Stomach (tissue), 4 donors: ENCODE measurements around the gene LAMB4.

Source experiments
- EP300 ChIP-seq: sonication (generic); formaldehyde crosslinking; IDR thresholded peaks from one replicate; pipeline ENCODE4 v1.6.1; 2017; ENCODE audit warnings: antibody characterized with exemption
- TF ChIP-seq, protein P1 (sequence below), 7 experiments: fragments of 450-650 bp in 4 of 7; fragments of 200-600 bp in 3 of 7; sonication (generic) in 3 of 7; IDR thresholded peaks; one replicate each; pipeline ENCODE4 v1.5.1; 2016 to 2019; ENCODE audit warnings: antibody characterized with exemption in 7 of 7, control low read depth in 2 of 7, mild to moderate bottlenecking in 1 of 7

DNA sequence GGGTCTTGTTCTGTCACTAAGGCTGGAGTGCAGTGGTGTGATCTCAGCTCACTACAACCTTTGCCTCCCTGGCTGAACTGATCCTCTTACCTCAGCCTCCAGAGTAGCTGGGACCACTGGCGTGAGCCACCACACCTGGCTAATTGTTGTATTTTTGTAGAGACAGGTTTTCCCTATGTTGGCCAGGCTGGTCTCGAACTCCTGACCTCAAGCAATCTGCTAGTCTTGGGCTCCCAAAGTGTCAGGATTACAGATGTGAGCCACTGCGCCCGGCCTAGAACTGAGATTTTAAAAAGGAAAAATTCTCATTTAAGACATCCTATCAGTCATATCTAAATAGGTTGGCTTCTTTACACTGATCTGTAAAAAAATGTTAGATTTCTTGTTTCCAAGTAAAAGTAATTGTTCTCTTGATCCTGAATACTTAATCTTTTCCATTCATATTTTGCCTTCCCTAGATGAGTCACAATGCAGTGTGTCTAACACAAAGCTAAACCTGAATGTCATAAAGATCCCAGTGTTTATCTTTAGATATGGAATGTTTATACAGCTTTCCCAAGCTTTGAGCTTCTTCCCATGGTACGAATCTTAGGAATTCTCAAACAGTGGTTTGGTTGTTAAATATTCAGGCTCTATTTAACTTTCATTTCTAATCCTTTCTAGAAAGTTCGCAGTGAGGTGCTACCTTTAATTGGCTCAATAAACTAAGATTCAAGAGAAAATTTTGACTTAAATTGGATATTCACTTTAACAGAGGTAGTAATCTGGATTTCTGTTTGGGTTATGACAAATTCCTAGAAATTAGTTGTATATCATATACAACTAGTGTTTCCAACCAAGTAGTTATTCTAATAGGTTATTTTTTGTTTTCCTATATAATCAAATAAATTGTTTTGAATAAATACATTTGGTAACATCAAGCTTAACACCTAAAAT, 115.1 kb downstream of the LAMB4 start:
- TF ChIP-seq, protein P1, sequence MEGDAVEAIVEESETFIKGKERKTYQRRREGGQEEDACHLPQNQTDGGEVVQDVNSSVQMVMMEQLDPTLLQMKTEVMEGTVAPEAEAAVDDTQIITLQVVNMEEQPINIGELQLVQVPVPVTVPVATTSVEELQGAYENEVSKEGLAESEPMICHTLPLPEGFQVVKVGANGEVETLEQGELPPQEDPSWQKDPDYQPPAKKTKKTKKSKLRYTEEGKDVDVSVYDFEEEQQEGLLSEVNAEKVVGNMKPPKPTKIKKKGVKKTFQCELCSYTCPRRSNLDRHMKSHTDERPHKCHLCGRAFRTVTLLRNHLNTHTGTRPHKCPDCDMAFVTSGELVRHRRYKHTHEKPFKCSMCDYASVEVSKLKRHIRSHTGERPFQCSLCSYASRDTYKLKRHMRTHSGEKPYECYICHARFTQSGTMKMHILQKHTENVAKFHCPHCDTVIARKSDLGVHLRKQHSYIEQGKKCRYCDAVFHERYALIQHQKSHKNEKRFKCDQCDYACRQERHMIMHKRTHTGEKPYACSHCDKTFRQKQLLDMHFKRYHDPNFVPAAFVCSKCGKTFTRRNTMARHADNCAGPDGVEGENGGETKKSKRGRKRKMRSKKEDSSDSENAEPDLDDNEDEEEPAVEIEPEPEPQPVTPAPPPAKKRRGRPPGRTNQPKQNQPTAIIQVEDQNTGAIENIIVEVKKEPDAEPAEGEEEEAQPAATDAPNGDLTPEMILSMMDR (IDR thresholded peaks at IDR 0.05): no peak
- TF ChIP-seq EP300: no peak
